BLaER1 treated with 17β-estradiol and CSF1 and Interleukin-3, amounts not matched to agents 10 nM and 100 nM (cell line): ENCODE data around the gene ADARB2.

ENCODE experiments used
- H3K27ac ChIP-seq, 11 experiments: shearing (Covaris generic); formaldehyde crosslinking; 2 replicates each; pipeline ENCODE4 v1.8.1; 2022
- H3K27me3 ChIP-seq, 11 experiments: shearing (Covaris generic); formaldehyde crosslinking; 2 replicates each; pipeline ENCODE4 v1.8.1; 2022
- H3K36me3 ChIP-seq, 11 experiments: shearing (Covaris generic); formaldehyde crosslinking; 2 replicates each; pipeline ENCODE4 v1.8.1; 2022
- H3K4me1 ChIP-seq, 10 experiments: shearing (Covaris generic); formaldehyde crosslinking; 2 replicates each; pipeline ENCODE4 v1.8.1; 2022
- H3K4me2 ChIP-seq, 11 experiments: shearing (Covaris generic); formaldehyde crosslinking; 2 replicates each; pipeline ENCODE4 v1.8.1; 2022
- H3K4me3 ChIP-seq, 10 experiments: shearing (Covaris generic); formaldehyde crosslinking; 2 replicates each; pipeline ENCODE4 v1.8.1; 2022
- H3K9ac ChIP-seq, 11 experiments: shearing (Covaris generic); formaldehyde crosslinking; 2 replicates each; pipeline ENCODE4 v1.8.1; 2022
- H3K9me3 ChIP-seq, 11 experiments: shearing (Covaris generic); formaldehyde crosslinking; replicated peaks in 1 of 11; 2 replicates each; pipeline ENCODE4 v1.8.1; 2022
- H4K20me1 ChIP-seq, 11 experiments: shearing (Covaris generic); formaldehyde crosslinking; 2 replicates each; pipeline ENCODE4 v1.8.1; 2022
- Cebpa-rat ChIP-seq, 11 experiments: shearing (Covaris generic); IDR thresholded peaks; 2 replicates each; pipeline ENCODE4 v1.8.1; 2022

ADARB2 gene

GRCh38 chr10:1293636-1294435 lies 443.5 kb downstream of the ADARB2 start:
- H3K4me2 ChIP-seq: peak overlapping the region; percentile 5 to 61 (median 44)
- no peaks in the 10 kb centered on the region for H3K9me3 ChIP-seq
- no peaks in the 10 kb centered on the region for H3K36me3 ChIP-seq
- no peak overlapping the region for H3K4me3 ChIP-seq
- H3K9ac ChIP-seq: no peak overlapping the region
- H4K20me1 ChIP-seq: no peaks in the 10 kb centered on the region; a peak in 1 of 22 replicates
- H3K27ac ChIP-seq: no peak overlapping the region
- TF ChIP-seq Cebpa-rat (IDR thresholded peaks at IDR 0.05): no peak
- H3K4me1 ChIP-seq: peaks cover 7 to 23% (median 11%) of the 10 kb centered on the region in 10 experiments; a peak in 19 of 20 replicates
- no peaks in the 10 kb centered on the region for H3K27me3 ChIP-seq

GRCh38 chr10:1293157-1293556 lies 444.2 kb downstream of the ADARB2 start:
- TF ChIP-seq Cebpa-rat (IDR thresholded peaks at IDR 0.05): no peak
- H3K27ac ChIP-seq: no peak overlapping the region
- H3K9ac ChIP-seq: peak overlapping the region in 1 of 11 experiments; percentile 34; a peak in 1 of 22 replicates
- no peaks in the 10 kb centered on the region for H3K27me3 ChIP-seq
- no peaks in the 10 kb centered on the region for H3K9me3 ChIP-seq
- peaks cover 14 to 29% (median 17%) of the 10 kb centered on the region in 10 experiments for H3K4me1 ChIP-seq
- no peaks in the 10 kb centered on the region for H3K36me3 ChIP-seq
- H4K20me1 ChIP-seq: no peaks in the 10 kb centered on the region; a peak in 1 of 22 replicates
- peak overlapping the region; percentile 5 to 61 (median 44) for H3K4me2 ChIP-seq
- no peak overlapping the region for H3K4me3 ChIP-seq

GRCh38 chr10:1292611-1293031 lies 444.7 kb downstream of the ADARB2 start:
- Histone ChIP-seq H3K27ac (no peak overlapping the region), H4K20me1 (no peaks in the 10 kb centered on the region; a peak in 1 of 22 replicates), H3K9me3 (no peaks in the 10 kb centered on the region), H3K4me1 (peaks cover 19 to 34% (median 22%) of the 10 kb centered on the region in 10 experiments), H3K27me3 (no peaks in the 10 kb centered on the region), H3K36me3 (no peaks in the 10 kb centered on the region), H3K4me3 (no peak overlapping the region), H3K9ac (no peak overlapping the region), H3K4me2 (no peak overlapping the region)
- no peak for TF ChIP-seq Cebpa-rat (IDR thresholded peaks at IDR 0.05)

- no peaks in the 10 kb centered on the region for H3K9me3 ChIP-seq
- H3K9ac ChIP-seq: no peak overlapping the region
- H3K27ac ChIP-seq: no peak overlapping the region
- H3K4me1 ChIP-seq: peaks cover 31 to 46% (median 34%) of the 10 kb centered on the region in 10 experiments
- H4K20me1 ChIP-seq: no peaks in the 10 kb centered on the region; a peak in 1 of 22 replicates
- no peaks in the 10 kb centered on the region for H3K36me3 ChIP-seq
- H3K4me2 ChIP-seq: 0 out of 22 replicates have a peak overlapping the region, but pooled peaks of 1 of the 11 experiments have one; percentile 8
- H3K27me3 ChIP-seq: no peaks in the 10 kb centered on the region
- H3K4me3 ChIP-seq: no peak overlapping the region
- TF ChIP-seq Cebpa-rat (IDR thresholded peaks at IDR 0.05): no peak
Measured at GRCh38 chr10:1291178-1292090, 445.9 kb downstream of the ADARB2 start.

GRCh38 chr10:1290071-1290471 lies 447.3 kb downstream of the ADARB2 start:
- H3K9ac ChIP-seq: no peak overlapping the region
- no peaks in the 10 kb centered on the region for H3K9me3 ChIP-seq
- H3K27ac ChIP-seq: peak overlapping the region in 2 of 11 experiments; percentile 20 to 78; a peak in 3 of 22 replicates
- H3K36me3 ChIP-seq: no peaks in the 10 kb centered on the region
- H3K4me3 ChIP-seq: no peak overlapping the region
- no peaks in the 10 kb centered on the region for H3K27me3 ChIP-seq
- no peaks in the 10 kb centered on the region; a peak in 1 of 22 replicates for H4K20me1 ChIP-seq
- H3K4me1 ChIP-seq: peaks cover 34 to 58% (median 47%) of the 10 kb centered on the region in 10 experiments
- H3K4me2 ChIP-seq: no peak overlapping the region
- no peak for TF ChIP-seq Cebpa-rat (IDR thresholded peaks at IDR 0.05)

- no peak overlapping the region for H3K9ac ChIP-seq
- no peak overlapping the region for H3K4me3 ChIP-seq
- peak overlapping the region in 3 of 11 experiments; percentile 62 to 81 (median 81); a peak in 1 of 22 replicates for H3K4me2 ChIP-seq
- no peaks in the 10 kb centered on the region for H3K27me3 ChIP-seq
- TF ChIP-seq Cebpa-rat (IDR thresholded peaks at IDR 0.05): no peak
- H3K27ac ChIP-seq: peak overlapping the region in 6 of 11 experiments; percentile 3 to 80 (median 76); a peak in 6 of 22 replicates
- no peaks in the 10 kb centered on the region for H3K9me3 ChIP-seq
- no peaks in the 10 kb centered on the region; a peak in 1 of 22 replicates for H4K20me1 ChIP-seq
- H3K4me1 ChIP-seq: peaks cover 34 to 63% (median 51%) of the 10 kb centered on the region in 10 experiments
- H3K36me3 ChIP-seq: no peaks in the 10 kb centered on the region
Measured at GRCh38 chr10:1289591-1289990, 447.7 kb downstream of the ADARB2 start.

- H4K20me1 ChIP-seq: no peaks in the 10 kb centered on the region; a peak in 1 of 22 replicates
- peak overlapping the region; percentile 62 to 95 (median 76) for H3K4me2 ChIP-seq
- peaks cover 26 to 53% (median 42%) of the 10 kb centered on the region in 10 experiments for H3K4me1 ChIP-seq
- no peaks in the 10 kb centered on the region for H3K9me3 ChIP-seq
- H3K27me3 ChIP-seq: no peaks in the 10 kb centered on the region
- H3K9ac ChIP-seq: peak overlapping the region in 10 of 11 experiments; percentile 23 to 65 (median 45); a peak in 17 of 22 replicates
- H3K27ac ChIP-seq: peak overlapping the region; percentile 56 to 80 (median 61); a peak in 21 of 22 replicates
- no peaks in the 10 kb centered on the region for H3K36me3 ChIP-seq
- no peak overlapping the region for H3K4me3 ChIP-seq
- TF ChIP-seq Cebpa-rat (IDR thresholded peaks at IDR 0.05): peak in 9 of 11 experiments; percentile 15 to 81 (median 70); a peak in 12 of 22 replicates
Measured at GRCh38 chr10:1287971-1288401, 449.3 kb downstream of the ADARB2 start.

- no peaks in the 10 kb centered on the region for H3K27me3 ChIP-seq
- peak overlapping the region in 10 of 11 experiments; percentile 23 to 65 (median 45); a peak in 17 of 22 replicates for H3K9ac ChIP-seq
- no peak overlapping the region for H3K4me3 ChIP-seq
Measured at GRCh38 chr10:1287487-1287886, 449.8 kb downstream of the ADARB2 start.

More at GRCh38 chr10:1287487-1287886, 449.8 kb downstream of the ADARB2 start:
- no peak for TF ChIP-seq Cebpa-rat (IDR thresholded peaks at IDR 0.05)
- Histone ChIP-seq H3K4me2 (peak overlapping the region; percentile 62 to 95 (median 76)), H3K4me1 (peaks cover 26 to 53% (median 42%) of the 10 kb centered on the region in 10 experiments), H4K20me1 (no peaks in the 10 kb centered on the region; a peak in 1 of 22 replicates), H3K36me3 (no peaks in the 10 kb centered on the region), H3K27ac (peak overlapping the region; percentile 56 to 80 (median 61); a peak in 21 of 22 replicates), H3K9me3 (no peaks in the 10 kb centered on the region)
